Coronary artery (tissue), 2 donors: ENCODE measurements around the gene CRB3.

Source experiments
- DNase-seq: peaks from one replicate; pipeline ENCODE4 v3.0.0-alpha.2; 2017; ENCODE audit warnings: low spot score
- H3K27ac ChIP-seq, 2 donors: fragments of 200-600 bp; sonication (generic); one replicate each; pipeline ENCODE4 v1.5.1; 2016 to 2019
- H3K4me3 ChIP-seq: fragments of 200-600 bp; sonication (generic); 2 replicates; pipeline ENCODE4 v1.5.1; 2016; ENCODE audit warnings: mild to moderate bottlenecking, moderate library complexity
- CTCF ChIP-seq: fragments of 200-600 bp; sonication (generic); IDR thresholded peaks from one replicate; pipeline ENCODE4 v1.5.1; 2019; ENCODE audit warnings: antibody characterized with exemption

CRB3 gene

GRCh38 chr19:6483235-6483634 lies 19.2 kb downstream of the CRB3 start:
- Histone ChIP-seq H3K4me3 (no peak overlapping the region), H3K27ac (no peak overlapping the region)
- no peak for TF ChIP-seq CTCF
- no peak for DNase-seq

- DNase-seq = no peak
- no peak overlapping the region for H3K27ac ChIP-seq
- H3K4me3 ChIP-seq = no peak overlapping the region
- no peak for TF ChIP-seq CTCF
These were observed 20.2 kb downstream of the CRB3 start for GRCh38 chr19:6484230-6484629.

- DNase-seq = no peak
- Histone ChIP-seq H3K27ac (no peak overlapping the region), H3K4me3 (no peak overlapping the region)
These were observed 20.8 kb downstream of the CRB3 start for GRCh38 chr19:6484831-6485230.

GRCh38 chr19:6489278-6490061 lies 25.4 kb downstream of the CRB3 start:
- TF ChIP-seq CTCF = no peak
- Histone ChIP-seq H3K4me3 (no peak overlapping the region), H3K27ac (no peak overlapping the region)
- DNase-seq = no peak

More at GRCh38 chr19:6484831-6485230, 20.8 kb downstream of the CRB3 start:
- no peak for TF ChIP-seq CTCF

GRCh38 chr19:6490134-6490533 lies 26.1 kb downstream of the CRB3 start:
- H3K4me3 ChIP-seq = no peak overlapping the region
- DNase-seq = no peak
- no peak overlapping the region for H3K27ac ChIP-seq
- TF ChIP-seq CTCF = no peak

GRCh38 chr19:6491802-6492592 lies 27.9 kb downstream of the CRB3 start:
- DNase-seq = no peak
- Histone ChIP-seq H3K4me3 (no peak overlapping the region), H3K27ac (no peak overlapping the region)
- no peak for TF ChIP-seq CTCF
